Measurements from ENCODE around the gene RWDD1. TPM values are rescaled to one million over a fixed set of nuclear protein-coding genes. Genes with fewer than 3 reads are reported as not detected.

The RWDD1 gene
- total and polyA plus RNA-seq, 2 of the 13 experiments (the other 11 are each of a cell fraction or from before 2014, with no cell fraction given), result 27.4 to 67.1 TPM

GRCh38 chr6:116633685-116634084 lies 62.4 kb downstream of the RWDD1 start (continued):
- TF ChIP-seq PATZ1 (CRISPR knock-in tag; IDR thresholded peaks at IDR 0.05) (no peak), ELF3 (CRISPR knock-in tag; IDR thresholded peaks at IDR 0.05) (peak; percentile 33; the same call in 1 of the 2 replicates), ZNF552 (CRISPR knock-in tag; IDR thresholded peaks at IDR 0.05; ENCODE audit: borderline replicate concordance) (no peak), ZSCAN25 (CRISPR knock-in tag; IDR thresholded peaks at IDR 0.05) (no peak), CSRNP1 (CRISPR knock-in tag; IDR thresholded peaks at IDR 0.05) (no peak), HBP1 (CRISPR knock-in tag; IDR thresholded peaks at IDR 0.05; ENCODE audit: low read depth) (0 out of 2 replicates have a peak, but pooled peaks have one; percentile 24), GFI1 (CRISPR knock-in tag; IDR thresholded peaks at IDR 0.05; ENCODE audit: borderline replicate concordance) (peak; percentile 45; the same call in 1 of the 2 replicates), CBX1 (IDR thresholded peaks at IDR 0.05; ENCODE audit: low read depth) (no peak), EHMT2 (IDR thresholded peaks at IDR 0.05; ENCODE audit: borderline replicate concordance, low read depth, low read length) (peak; percentile 28; the same call in 1 of the 2 replicates), ZNF737 (CRISPR knock-in tag; IDR thresholded peaks at IDR 0.05; ENCODE audit: borderline replicate concordance) (no peak), ZBTB34 (CRISPR knock-in tag; IDR thresholded peaks at IDR 0.05) (no peak), XRCC5 (optimal IDR thresholded peaks at IDR 0.05; ENCODE audit: low read length) (peak; percentile 54), BCL3 (CRISPR knock-in tag; IDR thresholded peaks at IDR 0.05) (no peak), ZNF816 (CRISPR knock-in tag; IDR thresholded peaks at IDR 0.05; ENCODE audit: borderline replicate concordance) (0 out of 2 replicates have a peak, but pooled peaks have one; percentile 42), ZNF839 (CRISPR knock-in tag; IDR thresholded peaks at IDR 0.05; ENCODE audit: borderline replicate concordance) (no peak), ZNF550 (CRISPR knock-in tag; IDR thresholded peaks at IDR 0.05; ENCODE audit: borderline replicate concordance) (no peak), ZBTB4 (CRISPR knock-in tag; IDR thresholded peaks at IDR 0.05; ENCODE audit: borderline replicate concordance) (no peak), ZNF720 (CRISPR knock-in tag; IDR thresholded peaks at IDR 0.05) (no peak)

All from HepG2 (cell line).